SK-N-MC (cell line): ENCODE data around the gene OMA1.
"Not testable (repeated sequence)": the region's sequence is repeated elsewhere in the genome, so short reads cannot be mapped to it uniquely, and the experiment has no call there.

Experiments used
- DNase-seq: peaks from one replicate; pipeline ENCODE4 v3.0.0-alpha.2; 2011; ENCODE audit warnings: low read depth, low spot score
- H3K27ac ChIP-seq: fragments of 200-600 bp; sonication (generic); 2 replicates; pipeline ENCODE4 v1.5.1; 2016; ENCODE audit warnings: mixed run types
- H3K36me3 ChIP-seq: fragments of 200-600 bp; sonication (generic); 2 replicates; pipeline ENCODE4 v1.6.1; 2017; ENCODE audit warnings: antibody characterized with exemption, low read length, mixed read lengths; ENCODE audit not compliant: insufficient read depth
- H3K4me3 ChIP-seq: fragments of 200-600 bp; sonication (generic); 2 replicates; pipeline ENCODE4 v1.5.1; 2016
- H3K9ac ChIP-seq: fragments of 200-600 bp; sonication (generic); 2 replicates; pipeline ENCODE4 v1.8.0; 2017; ENCODE audit warnings: mixed run types, mixed read lengths; ENCODE audit not compliant: insufficient read length
- H3K9me3 ChIP-seq: fragments of 200-600 bp; sonication (generic); 2 replicates; pipeline ENCODE4 v1.6.1; 2017; ENCODE audit warnings: low read depth, mild to moderate bottlenecking, antibody characterized with exemption, low read length, moderate library complexity, mixed read lengths
- EZH2 ChIP-seq: fragments of 200-600 bp; sonication (generic); IDR thresholded peaks from one replicate; pipeline ENCODE4 v1.6.1; 2017; ENCODE audit warnings: antibody characterized with exemption
- FOXP2 ChIP-seq: optimal IDR thresholded peaks from 2 replicates; pipeline ENCODE3; 2011; ENCODE audit warnings: mild to moderate bottlenecking, moderate library complexity; ENCODE audit not compliant: insufficient read depth; ENCODE audit errors: extremely low read length, control extremely low read depth
- POLR2AphosphoS5 ChIP-seq: IDR thresholded peaks from 2 replicates; pipeline ENCODE4 v1.6.1; 2012; ENCODE audit warnings: mild to moderate bottlenecking, low read depth, low read length, borderline replicate concordance

Gene OMA1

DNA sequence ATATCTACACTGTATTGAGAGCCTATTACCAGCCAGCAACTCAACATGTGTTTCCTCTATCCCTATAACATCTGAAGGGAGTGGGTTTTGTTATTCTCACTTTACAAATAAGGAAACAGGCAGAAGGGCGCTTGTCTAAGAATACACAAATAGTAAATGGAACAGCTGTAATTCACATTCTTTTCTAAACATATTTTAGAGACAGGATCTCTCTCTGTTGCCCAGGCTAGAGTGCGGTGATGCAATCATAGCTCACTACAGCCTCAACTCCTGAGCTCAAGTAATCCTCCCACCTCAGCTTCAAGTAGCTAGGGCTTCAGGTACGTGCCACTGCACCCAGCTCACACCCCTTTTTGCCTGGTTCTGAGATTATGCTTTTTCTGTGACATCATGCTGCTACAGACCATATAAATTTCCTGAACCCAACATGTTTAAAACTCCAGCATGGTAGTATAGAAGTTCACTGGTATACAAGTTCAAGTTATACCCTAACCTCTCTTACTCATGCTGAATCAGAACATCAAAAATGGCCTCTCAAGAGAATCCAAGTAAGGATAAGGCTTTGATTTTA, 39.1 kb upstream of the OMA1 start:
- no peak overlapping the region for H3K9ac ChIP-seq
- H3K4me3 ChIP-seq = no peak overlapping the region
- no peak for DNase-seq
- no peak overlapping the region for H3K27ac ChIP-seq
- no peak for TF ChIP-seq POLR2AphosphoS5
- TF ChIP-seq FOXP2 = no peak
- H3K9me3 ChIP-seq = no peaks in the 10 kb centered on the region
- no peaks in the 10 kb centered on the region for H3K36me3 ChIP-seq

- no peaks in the 10 kb centered on the region for H3K36me3 ChIP-seq
- H3K9ac ChIP-seq = no peak overlapping the region
- H3K27ac ChIP-seq = no peak overlapping the region
- H3K4me3 ChIP-seq = no peak overlapping the region
- no peaks in the 10 kb centered on the region for H3K9me3 ChIP-seq
- DNase-seq = no peak
- no peak for TF ChIP-seq POLR2AphosphoS5
- TF ChIP-seq FOXP2 = no peak
- TF ChIP-seq EZH2 = no peak
Measured at GRCh38 chr1:58585166-58585565, 38.6 kb upstream of the OMA1 start.

GRCh38 chr1:58584082-58584895, 37.8 kb upstream of the OMA1 start:
- H3K9ac ChIP-seq = no peak overlapping the region
- H3K27ac ChIP-seq = no peak overlapping the region
- no peak for DNase-seq
- TF ChIP-seq FOXP2 (no peak), POLR2AphosphoS5 (no peak), EZH2 (no peak)
- no peak overlapping the region for H3K4me3 ChIP-seq
- H3K36me3 ChIP-seq = no peaks in the 10 kb centered on the region
- no peaks in the 10 kb centered on the region for H3K9me3 ChIP-seq

DNA sequence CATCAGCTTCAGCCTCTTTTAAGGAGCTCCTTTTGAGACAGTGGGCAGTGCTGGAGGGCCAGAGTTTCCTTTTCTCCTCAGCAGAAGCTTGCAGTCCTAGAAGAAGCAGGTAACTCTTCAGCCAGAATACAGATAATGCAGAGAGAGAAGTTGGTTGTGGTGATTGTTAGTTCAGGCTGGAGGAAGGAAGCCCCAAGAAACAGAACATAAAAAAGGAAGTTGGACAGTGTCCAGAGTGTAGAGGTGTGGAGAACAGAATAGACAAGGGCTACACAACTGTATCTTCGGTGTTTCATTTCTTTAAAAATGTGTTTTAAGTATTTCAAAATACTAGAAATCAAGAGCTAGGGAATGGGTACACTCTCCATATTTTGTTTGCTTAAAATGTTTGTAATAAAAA, 37.0 kb upstream of the OMA1 start:
- no peak overlapping the region for H3K4me3 ChIP-seq
- no peak overlapping the region for H3K27ac ChIP-seq
- H3K36me3 ChIP-seq = no peaks in the 10 kb centered on the region
- H3K9ac ChIP-seq = no peak overlapping the region
- no peaks in the 10 kb centered on the region for H3K9me3 ChIP-seq
- DNase-seq = no peak
- TF ChIP-seq POLR2AphosphoS5 = no peak
- no peak for TF ChIP-seq FOXP2
- TF ChIP-seq EZH2 = no peak

GRCh38 chr1:58582143-58582542, 35.6 kb upstream of the OMA1 start:
- H3K9ac ChIP-seq, H3K4me3 ChIP-seq, H3K27ac ChIP-seq, H3K9me3 ChIP-seq, H3K36me3 ChIP-seq, DNase-seq: not testable (repeated sequence)

DNA sequence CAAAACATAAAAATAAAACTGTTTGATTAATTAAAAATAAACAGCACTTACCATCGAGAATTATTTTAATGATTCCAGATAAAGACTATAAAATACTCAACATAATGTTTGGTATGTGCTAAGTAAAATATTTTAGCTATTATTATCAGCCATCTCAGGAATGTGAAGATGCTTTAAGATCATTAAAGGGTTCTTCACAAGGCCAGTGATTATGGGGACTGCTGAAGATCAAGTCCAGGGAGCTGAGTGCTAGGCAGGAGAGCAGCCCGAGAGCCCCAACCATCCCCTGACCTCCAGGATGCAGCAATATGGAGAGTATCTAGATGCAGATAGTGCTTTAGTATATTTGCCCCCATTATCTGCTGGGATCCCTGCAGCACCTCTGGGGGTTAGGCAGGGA, 35.1 kb upstream of the OMA1 start:
- Histone ChIP-seq H3K9ac (no peak overlapping the region), H3K9me3 (no peaks in the 10 kb centered on the region), H3K27ac (no peak overlapping the region), H3K4me3 (no peak overlapping the region), H3K36me3 (no peaks in the 10 kb centered on the region)
- no peak for DNase-seq
- no peak for TF ChIP-seq FOXP2
- TF ChIP-seq EZH2 = no peak
- TF ChIP-seq POLR2AphosphoS5 = no peak

DNA sequence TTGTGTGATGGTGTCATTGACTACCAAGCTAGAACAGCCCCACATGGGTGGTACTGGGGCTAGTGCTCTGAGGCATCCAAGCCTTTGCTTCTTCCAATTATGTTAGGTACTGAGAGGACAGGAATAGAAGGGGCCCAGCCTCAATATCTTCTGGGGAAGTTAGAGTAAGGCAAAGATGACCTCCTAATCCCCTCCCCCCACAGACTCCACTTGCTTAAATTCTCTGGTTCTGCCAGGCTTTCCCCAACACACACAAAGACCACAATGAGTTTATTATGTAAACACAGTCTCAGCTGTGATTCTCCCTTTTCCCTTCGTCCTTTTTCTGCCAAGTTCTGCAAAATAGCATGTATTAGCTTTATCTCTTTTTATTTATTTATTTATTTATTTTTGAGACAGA, 33.7 kb upstream of the OMA1 start:
- TF ChIP-seq FOXP2 = no peak
- TF ChIP-seq EZH2 = no peak
- TF ChIP-seq POLR2AphosphoS5 = no peak
- no peaks in the 10 kb centered on the region for H3K36me3 ChIP-seq
- no peak overlapping the region for H3K4me3 ChIP-seq
- DNase-seq = no peak
- no peaks in the 10 kb centered on the region for H3K9me3 ChIP-seq
- H3K9ac ChIP-seq = no peak overlapping the region
- no peak overlapping the region for H3K27ac ChIP-seq

DNA sequence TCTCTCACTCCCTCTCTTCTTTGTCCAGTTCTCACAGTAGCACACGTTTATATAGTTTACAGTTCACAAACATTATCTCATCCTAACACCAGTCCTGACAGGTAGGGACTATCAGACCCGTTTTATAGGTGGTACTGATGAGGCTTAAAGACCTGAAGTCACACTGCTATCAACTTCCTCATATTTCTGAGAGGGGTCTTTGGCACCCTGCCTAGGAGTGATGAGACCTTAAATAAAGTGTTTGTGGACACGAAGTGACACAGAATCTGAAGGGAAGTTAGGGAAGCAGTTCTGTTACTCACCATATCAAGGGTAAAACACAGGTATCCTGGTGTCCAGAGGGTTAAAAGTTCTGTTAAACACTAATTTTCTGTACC, 31.1 kb upstream of the OMA1 start:
- TF ChIP-seq FOXP2 = no peak
- no peaks in the 10 kb centered on the region for H3K9me3 ChIP-seq
- no peak for DNase-seq
- H3K4me3 ChIP-seq = no peak overlapping the region
- no peak overlapping the region for H3K27ac ChIP-seq
- H3K9ac ChIP-seq = no peak overlapping the region
- H3K36me3 ChIP-seq = no peaks in the 10 kb centered on the region
